ENCODE measurements around the gene RHEB. TPM values are rescaled to one million over a fixed set of nuclear protein-coding genes. Genes with fewer than 3 reads are reported as not detected.

The RHEB gene
- total RNA-seq, 4 donors from 2014 or later = 37.1 to 82.6 (median 54.4) TPM

GRCh38 chr7:151430391-151431205 is 89.1 kb downstream of the RHEB start:
- no peak for DNase-seq
- no peaks in the 10 kb centered on the region for H3K36me3 ChIP-seq
- H3K4me3 ChIP-seq = no peak overlapping the region
- TF ChIP-seq, protein P1, sequence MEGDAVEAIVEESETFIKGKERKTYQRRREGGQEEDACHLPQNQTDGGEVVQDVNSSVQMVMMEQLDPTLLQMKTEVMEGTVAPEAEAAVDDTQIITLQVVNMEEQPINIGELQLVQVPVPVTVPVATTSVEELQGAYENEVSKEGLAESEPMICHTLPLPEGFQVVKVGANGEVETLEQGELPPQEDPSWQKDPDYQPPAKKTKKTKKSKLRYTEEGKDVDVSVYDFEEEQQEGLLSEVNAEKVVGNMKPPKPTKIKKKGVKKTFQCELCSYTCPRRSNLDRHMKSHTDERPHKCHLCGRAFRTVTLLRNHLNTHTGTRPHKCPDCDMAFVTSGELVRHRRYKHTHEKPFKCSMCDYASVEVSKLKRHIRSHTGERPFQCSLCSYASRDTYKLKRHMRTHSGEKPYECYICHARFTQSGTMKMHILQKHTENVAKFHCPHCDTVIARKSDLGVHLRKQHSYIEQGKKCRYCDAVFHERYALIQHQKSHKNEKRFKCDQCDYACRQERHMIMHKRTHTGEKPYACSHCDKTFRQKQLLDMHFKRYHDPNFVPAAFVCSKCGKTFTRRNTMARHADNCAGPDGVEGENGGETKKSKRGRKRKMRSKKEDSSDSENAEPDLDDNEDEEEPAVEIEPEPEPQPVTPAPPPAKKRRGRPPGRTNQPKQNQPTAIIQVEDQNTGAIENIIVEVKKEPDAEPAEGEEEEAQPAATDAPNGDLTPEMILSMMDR (IDR thresholded peaks at IDR 0.05) = no peak
- TF ChIP-seq POLR2A (IDR thresholded peaks at IDR 0.05) = no peak
- WGBS, 2 donors = 80 to 88% methylated on average over 9 to 14 of the region's 16 CpGs
- H3K9me3 ChIP-seq = no peaks in the 10 kb centered on the region
- H3K27ac ChIP-seq = peak overlapping the region in 1 of 4 donors; percentile 75
- H3K27me3 ChIP-seq = peaks cover 0 to 20% (median 0%) of the 10 kb centered on the region in 4 donors
- peaks cover 6 to 60% (median 25%) of the 10 kb centered on the region in 3 donors for H3K4me1 ChIP-seq
- intact Hi-C loops (cut with DNase I) = no loop called here

- H3K27me3 ChIP-seq = peaks cover 0 to 22% (median 0%) of the 10 kb centered on the region in 4 donors
- peak overlapping the region in 3 of 4 donors; percentile 46 to 85 (median 75) for H3K27ac ChIP-seq
- no peaks in the 10 kb centered on the region for H3K9me3 ChIP-seq
- intact Hi-C loops (cut with DNase I) = no loop called here
- no peak for DNase-seq
- 17 to 43% methylated on average over 6 to 10 of the region's 10 CpGs for WGBS, 2 donors
- TF ChIP-seq, protein P1 (IDR thresholded peaks at IDR 0.05) = no peak
- H3K36me3 ChIP-seq = no peaks in the 10 kb centered on the region
- no peak overlapping the region for H3K4me3 ChIP-seq
- H3K4me1 ChIP-seq = peaks cover 6 to 62% (median 25%) of the 10 kb centered on the region in 3 donors
Measured at GRCh38 chr7:151429560-151430331, 89.9 kb downstream of the RHEB start.

- intact Hi-C loops (cut with DNase I) = no loop called here
- 77 to 82% methylated on average over 5 of the region's 5 CpGs for WGBS, 2 donors
- TF ChIP-seq, protein P1 (IDR thresholded peaks at IDR 0.05) = no peak
- no peak for TF ChIP-seq POLR2A (IDR thresholded peaks at IDR 0.05)
- no peaks in the 10 kb centered on the region for H3K36me3 ChIP-seq
- peaks cover 0 to 22% (median 0%) of the 10 kb centered on the region in 4 donors for H3K27me3 ChIP-seq
- H3K4me3 ChIP-seq = no peak overlapping the region
- H3K4me1 ChIP-seq = peaks cover 6 to 62% (median 25%) of the 10 kb centered on the region in 3 donors
- peak overlapping the region in 3 of 4 donors; percentile 46 to 85 (median 75) for H3K27ac ChIP-seq
- no peak for DNase-seq
- no peaks in the 10 kb centered on the region for H3K9me3 ChIP-seq
Measured at GRCh38 chr7:151429237-151429559, 90.5 kb downstream of the RHEB start.

DNA sequence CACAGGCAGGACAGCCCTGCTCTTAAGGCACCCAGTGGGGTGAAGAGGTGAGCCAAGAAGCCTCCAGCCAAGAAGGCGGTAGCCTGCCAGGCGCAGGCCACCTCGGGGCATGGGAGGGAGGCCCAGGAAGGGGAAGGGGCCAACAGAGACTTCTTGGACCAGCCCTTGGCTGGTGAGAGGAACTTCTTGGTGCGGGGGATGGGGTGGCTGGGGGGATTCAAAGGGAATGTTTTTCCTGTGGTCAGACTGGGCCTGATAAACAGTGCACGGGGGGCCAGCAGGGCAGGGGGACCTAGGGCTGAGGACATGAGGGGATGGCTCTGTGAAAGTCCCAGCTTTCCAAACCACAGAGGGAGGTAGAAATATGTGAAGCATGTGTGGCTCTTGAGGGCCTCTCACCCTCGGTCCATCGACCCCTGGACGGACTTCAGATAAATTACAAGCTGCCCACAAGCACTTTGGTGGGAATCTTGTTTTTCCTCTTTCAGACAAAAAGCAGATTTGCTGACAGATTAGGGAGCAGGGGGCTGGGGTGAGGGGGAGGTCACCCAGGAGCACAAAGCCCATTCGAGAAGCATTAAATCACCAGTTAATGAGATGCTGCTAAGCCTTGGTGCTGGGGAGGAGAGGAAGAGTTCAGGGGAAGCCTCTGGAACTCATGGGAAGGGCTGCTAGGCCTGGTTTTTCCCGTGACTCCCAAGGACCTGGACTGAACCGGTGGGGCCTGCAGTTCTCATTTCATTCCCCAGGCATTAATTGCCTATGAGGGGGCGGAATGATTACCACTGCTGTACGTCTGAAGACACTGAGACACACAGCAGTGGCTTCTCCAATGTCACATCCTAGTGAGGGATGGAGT is 91.1 kb downstream of the RHEB start:
- DNase-seq = no peak
- Histone ChIP-seq H3K4me1 (peaks cover 6 to 61% (median 25%) of the 10 kb centered on the region in 3 donors), H3K27me3 (peaks cover 0 to 22% (median 0%) of the 10 kb centered on the region in 4 donors), H3K36me3 (no peaks in the 10 kb centered on the region), H3K9me3 (no peaks in the 10 kb centered on the region), H3K4me3 (no peak overlapping the region), H3K27ac (peak overlapping the region; percentile 34 to 85 (median 60))
- intact Hi-C loops (cut with DNase I) = no loop called here
- WGBS, 2 donors = 70 to 73% methylated on average over 7 to 10 of the region's 13 CpGs
- TF ChIP-seq, protein P1 (IDR thresholded peaks at IDR 0.05) = no peak
- no peak for TF ChIP-seq POLR2A (IDR thresholded peaks at IDR 0.05)

Data from esophagus squamous epithelium (tissue), 5 donors.